Mucosa of gallbladder (tissue), 1 donor: ENCODE results near the gene OOEP. TPM values are rescaled to one million over a fixed set of nuclear protein-coding genes. Genes with fewer than 3 reads are reported as not detected.
"Not testable (repeated sequence)": the region's sequence is repeated elsewhere in the genome, so short reads cannot be mapped to it uniquely, and the experiment has no call there.

ENCODE experiments used
- DNase-seq: peaks from one replicate; pipeline ENCODE4 v3.0.0-alpha.2; 2020; ENCODE audit warnings: low spot score
- total RNA-seq: library from RNA; stranded (reverse); gene quantifications from one replicate; pipeline ENCODE4 v1.2.1, GENCODE V29; 2021
- donor health status: DM: no; HTN: no; CAD: no.

The OOEP gene
- total RNA-seq, result 0.58 TPM

DNA sequence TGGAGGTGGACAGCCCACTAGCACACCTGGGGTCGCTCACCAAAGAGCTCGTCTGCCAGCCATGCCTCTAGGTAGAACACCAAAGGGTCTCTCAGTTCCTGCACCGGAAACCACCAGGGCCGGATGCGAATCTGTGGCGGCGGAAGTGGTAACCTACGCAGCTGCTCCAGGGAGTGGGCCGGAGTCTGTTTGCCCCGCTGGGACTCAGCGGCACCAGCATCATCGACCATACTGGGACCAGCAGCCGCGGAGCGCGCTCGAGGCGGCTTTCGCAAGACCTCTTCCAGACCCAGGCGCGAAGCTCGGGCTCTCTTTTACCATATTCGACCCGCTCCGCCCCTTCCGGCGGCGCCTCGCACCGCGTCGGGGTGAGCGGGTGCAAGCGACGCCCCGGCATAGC, at the start of gene OOEP:
TSS of gene OOEP (minus strand) at position 335 of the 400 bp plus-strand sequence. CDS start at position 230, 105 bp downstream.
- no peak for DNase-seq

DNA sequence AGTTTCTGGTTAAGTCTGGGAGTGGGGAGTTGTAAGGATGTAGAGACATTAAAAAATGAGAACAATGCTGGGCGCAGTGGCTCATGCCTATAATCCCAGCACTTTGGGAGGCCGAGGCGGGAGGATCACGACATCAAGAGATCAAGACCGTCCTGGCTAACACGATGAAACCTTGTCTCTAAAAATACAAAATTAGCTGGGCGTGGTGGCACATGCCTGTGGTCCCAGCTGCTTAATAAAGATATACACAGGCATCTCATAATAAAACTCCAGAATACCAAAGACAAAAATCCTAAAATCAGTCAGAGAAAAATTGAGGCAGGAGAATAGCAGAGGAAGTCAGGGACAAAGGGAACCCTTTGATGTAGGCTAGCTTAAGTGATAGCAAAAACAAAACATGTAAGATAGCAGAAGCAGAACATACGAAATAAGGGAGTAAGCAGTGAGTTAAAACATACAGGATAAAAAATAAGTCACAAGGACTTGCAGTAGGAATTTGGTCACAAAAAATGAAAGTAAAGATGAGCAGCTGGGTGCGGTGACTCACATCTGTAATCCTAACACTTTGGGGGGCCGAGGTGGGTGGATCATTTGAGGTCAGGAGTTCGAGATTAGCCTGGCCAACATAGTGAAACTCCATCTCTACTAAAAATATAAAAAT, 48.5 kb upstream of the OOEP start:
- DNase-seq, result no peak

DNA sequence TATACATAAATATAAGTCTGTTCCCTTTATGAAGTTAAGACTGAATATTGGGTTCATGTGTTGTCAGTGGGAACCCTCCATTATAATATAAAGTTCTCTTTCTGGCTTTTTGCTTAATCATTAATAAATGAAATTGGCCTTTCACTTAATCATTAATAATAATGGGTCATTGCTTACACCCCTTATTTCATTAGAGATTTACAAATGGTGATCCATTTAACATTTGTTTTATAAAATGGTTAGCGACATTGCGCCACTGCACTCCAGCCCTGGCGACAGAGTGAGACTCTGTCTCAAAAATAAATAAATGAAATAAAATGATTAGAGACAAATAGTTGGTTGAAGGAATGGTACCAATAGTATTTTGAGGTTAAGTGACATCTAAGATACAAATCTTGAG, 43.4 kb upstream of the OOEP start:
- no peak for DNase-seq

DNA sequence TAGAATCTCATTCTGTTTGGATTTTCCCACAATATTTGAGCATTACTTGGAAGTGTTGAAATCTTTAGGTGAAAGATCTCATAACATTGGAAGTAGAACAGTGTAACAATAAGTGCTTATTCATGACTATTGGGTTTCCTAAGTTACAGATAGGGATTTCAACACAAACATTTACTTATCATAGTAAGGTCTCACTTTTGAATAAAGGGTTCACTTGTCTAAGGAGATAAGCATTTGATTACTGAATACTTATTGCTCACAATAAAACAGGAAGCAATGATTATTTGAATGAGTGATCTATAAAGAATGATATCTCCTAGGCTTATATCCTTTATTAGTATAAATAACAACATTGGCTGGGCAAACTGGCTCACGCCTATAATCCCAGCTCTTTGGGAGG, 39.7 kb upstream of the OOEP start:
- no peak for DNase-seq

DNA sequence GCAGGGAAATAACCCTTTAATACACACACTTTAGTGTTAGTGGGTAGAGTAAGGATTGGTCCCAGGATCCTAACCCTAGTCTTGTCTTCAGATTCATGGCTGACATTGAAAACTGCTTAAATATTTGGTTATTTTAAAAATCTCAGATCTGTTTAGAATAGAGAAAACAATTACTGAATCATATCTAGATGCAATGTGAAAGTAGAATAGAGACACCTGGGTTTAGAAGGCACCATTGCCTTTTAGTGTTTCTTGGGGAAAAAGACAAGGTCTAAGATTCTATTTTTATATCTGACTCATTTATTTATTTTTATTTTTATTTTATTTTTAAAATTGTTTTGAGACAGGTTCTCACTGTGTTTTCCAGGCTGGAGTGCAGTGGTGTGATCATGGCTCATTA, 31.0 kb upstream of the OOEP start:
- no peak for DNase-seq

DNA sequence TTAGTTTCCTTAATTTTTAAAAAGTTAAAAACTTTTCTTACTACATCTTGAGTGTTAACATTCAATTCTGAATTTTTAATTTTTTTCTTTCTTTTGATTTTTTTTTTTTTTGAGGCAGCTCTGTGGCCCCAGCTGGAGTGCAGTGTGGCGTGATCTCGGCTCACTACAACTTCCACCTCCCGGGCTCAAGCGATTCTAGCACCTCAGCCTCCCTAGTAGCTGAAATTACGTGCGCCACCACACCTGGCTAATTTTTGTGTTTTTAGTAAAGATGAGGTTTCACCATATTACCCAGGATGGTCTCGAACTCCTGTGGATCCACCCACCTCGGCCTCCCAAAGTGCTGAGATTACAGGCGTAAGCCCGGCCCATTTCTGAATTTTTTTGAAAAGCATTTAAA, 26.2 kb upstream of the OOEP start:
- DNase-seq, result no peak

DNA sequence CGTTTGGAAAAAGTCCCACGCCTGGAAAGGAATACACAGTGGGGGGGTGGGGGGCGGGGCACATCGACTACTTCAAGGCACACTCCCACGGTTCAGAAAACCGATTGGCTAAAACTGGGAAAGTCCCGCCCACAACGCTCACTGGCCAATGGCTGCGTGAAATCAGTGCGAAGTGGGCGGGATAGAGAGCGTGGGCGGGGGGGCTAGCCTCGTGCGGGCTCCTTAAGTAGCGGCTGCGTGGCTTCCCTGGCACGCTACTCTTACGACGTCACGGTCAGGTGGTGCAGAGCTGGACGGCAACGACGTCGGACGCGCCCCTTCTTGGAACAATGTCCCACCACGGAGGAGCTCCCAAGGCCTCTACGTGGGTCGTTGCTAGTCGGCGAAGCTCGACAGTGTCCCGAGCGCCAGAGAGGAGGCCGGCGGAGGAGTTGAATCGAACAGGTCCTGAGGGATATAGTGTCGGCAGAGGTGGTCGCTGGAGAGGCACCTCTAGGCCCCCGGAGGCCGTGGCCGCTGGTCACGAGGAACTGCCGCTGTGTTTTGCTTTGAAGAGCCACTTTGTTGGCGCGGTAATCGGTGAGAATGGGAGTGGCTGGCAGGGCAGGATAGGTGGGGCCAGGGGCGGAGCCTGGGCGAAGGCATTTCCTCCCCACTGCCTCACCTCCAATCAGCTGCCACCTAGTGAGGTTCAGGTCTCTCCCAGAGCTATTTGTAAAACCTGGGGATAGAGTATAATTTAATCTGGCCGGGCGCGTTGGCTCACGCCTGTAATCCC, 25.1 kb upstream of the OOEP start, which contains the start of gene DDX43:
TSS of gene DDX43 (plus strand) at position 252 of the 778 bp plus-strand sequence. CDS start at position 330, 78 bp downstream.
- DNase-seq, result peak; percentile 49

DNA sequence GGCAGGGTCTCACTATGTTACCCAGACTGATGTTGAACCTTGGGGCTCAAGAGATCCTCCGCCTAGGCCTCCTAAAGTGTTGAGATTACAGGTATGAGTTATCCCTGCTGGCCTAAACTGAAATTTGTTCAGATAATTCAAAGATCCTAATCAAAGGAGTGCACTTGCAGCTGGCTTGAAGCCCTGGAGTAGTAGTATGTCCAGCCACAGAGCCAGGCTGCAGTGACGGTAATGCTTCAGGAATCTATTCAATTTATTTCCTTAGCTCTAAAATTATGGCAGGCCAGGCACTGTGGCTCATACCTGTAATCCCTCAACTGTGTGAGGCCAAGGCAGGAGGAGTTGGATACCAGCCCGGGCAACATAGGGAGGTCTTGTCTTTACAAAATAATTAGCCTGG, 23.6 kb upstream of the OOEP start:
- no peak for DNase-seq

DNA sequence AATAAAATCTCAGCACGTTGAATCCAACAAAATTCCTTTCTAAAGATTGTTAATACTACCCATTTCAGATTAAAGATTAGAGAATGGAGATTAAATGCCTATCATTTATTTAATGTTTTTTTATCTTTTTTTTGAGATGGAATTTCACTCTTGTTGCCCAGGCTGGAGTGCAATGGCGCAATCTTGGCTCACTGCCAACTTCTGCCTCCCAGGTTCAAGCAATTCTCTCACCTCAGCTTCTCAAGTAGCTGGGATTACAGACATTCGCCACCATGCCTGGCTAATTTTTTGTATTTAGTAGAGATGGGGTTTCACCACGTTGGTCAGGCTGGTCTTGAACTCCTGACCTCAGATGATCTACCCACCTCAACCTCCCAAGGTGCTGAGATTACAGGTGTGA, 22.5 kb upstream of the OOEP start:
- not testable (repeated sequence) for DNase-seq

DNA sequence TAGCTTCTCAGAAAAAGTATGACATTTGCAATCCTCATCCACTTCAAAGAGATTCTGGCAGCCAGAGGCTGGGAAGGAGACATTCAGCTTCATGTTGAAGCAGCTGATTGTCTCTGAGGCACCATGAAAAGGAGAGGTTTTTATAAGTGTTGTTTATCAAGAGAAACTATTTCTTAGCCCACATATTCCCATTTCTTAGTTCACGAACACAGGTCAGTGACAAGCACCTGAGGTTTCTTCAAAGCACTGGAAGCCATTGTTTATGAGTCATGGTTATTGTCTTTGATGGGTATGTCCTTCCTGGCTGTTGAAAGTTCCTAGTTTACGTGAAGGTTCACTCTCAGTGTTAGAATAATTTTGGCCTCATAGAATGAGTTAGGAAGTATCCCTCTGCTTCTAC, 22.0 kb upstream of the OOEP start:
- no peak for DNase-seq

DNA sequence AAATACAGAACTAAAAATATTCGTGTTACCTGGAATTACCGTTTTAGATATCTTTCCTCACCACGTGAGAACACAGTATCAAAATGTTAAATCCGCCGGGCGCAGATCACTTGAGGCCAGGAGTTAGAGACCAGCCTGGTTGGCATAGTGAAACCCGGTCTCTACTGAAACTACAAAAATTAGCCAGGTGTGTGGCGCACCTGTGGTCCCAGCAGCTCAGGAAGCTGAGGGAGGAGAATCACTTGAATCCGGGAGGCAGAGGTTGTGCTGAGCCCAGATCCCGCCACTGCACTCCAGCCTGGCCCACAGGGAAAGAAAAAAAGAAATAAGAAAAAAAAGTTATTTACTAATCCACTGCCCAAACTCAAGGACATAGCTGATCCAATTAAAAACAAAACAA, 20.2 kb upstream of the OOEP start:
- no peak for DNase-seq

DNA sequence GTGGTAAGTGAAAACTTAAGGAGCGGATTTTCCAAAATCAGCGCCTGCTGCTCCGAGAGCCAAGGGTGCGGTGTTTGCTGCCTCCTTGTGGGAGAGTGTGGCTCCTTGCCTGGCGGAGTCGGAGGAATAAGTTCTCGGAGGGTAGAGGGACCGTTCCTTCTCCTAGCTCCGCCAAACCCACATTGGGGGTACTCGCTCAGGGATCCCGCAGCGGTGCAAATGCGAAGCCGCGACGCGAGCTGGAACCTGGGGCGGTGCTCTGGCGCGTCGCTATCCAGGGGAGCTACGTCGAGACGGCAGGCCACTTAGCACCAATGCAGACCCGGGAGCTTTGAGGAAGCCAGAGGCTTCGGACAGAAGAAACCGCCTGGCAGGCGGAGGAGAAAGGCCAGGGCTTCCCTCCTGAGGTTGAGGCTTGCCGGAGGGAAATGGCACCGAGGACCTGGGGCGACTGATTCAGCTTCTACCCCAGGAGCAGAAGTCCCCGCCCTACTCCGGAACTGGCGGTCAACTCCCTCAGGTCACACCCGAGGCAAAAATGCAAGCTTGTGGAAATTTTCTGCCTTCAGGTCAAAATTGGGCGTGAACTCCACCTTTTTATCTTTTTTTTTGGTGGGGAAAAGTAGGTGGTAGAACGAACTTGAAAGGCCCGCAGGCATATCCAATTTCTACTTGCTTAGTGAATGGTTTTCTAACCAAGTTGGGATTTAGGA, 19.3 kb upstream of the OOEP start:
- peak; percentile 16 for DNase-seq

DNA sequence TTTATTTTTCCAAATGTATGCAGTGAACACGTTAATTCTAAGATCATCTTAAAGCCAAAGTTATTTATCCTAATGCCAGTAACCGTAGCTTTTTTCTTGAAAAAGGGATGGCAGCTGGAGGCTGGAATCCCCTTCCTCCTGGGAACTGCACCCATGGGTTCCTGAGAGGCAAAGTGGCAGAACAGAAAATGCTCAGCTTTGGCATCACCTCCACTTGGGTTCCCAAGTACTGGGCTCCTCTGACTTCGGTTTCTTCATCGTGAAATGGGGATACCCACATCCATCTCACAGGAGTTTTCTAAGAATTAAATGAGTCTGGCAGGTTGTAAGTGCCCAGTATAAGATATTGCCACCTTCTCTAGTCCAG, 18.7 kb upstream of the OOEP start:
- DNase-seq, result no peak

DNA sequence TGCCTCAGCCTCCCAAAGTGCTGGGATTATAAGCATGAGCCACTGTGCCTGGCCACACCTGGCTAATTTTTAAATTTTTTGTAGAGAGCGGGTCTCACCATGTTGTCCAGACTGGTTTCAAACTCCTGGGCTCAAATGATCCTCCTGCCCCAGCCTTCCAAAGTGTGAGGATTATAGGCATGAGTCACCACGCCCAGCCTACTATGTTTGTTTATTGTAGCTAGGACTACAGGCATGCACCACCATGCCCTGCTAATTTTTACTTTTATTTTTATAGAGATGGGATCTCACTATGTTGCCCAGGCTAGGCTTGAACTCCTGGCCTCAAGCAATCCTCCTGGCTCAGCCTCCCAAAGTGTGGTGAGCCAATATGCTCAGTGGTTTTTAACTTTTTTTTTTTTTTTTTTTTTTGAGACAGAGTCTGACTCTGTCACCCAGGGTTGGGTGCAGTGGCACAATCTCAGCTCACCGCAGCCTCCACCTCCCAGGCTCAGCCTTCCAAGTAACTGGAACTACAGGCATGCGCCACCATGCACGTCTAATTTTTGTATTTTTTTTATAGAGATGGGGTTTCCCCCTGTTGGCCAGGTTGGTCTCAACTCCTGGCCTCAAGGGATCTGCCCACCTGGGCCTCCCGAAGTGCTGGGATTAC, 12.9 kb upstream of the OOEP start:
- DNase-seq, result no peak

DNA sequence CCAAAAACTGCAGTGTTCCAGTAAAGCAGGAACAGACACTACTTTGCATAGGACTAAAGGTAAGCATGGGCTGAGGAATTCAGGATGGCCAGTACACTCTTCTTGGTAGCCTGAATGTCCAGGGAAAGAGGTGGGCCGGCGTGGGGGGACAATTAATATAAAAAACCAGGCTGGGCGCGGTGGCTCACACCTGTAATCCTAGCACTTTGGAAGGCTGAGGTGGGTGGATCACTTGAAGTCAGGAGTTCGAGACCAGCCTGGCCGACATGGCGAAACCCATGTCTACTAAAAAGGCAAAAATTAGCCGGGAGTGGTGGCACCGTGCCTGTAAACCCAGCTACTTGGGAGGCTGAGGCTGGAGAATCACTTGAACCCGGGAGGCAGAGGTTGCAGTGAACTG, 11.8 kb upstream of the OOEP start:
- not testable (repeated sequence) for DNase-seq

DNA sequence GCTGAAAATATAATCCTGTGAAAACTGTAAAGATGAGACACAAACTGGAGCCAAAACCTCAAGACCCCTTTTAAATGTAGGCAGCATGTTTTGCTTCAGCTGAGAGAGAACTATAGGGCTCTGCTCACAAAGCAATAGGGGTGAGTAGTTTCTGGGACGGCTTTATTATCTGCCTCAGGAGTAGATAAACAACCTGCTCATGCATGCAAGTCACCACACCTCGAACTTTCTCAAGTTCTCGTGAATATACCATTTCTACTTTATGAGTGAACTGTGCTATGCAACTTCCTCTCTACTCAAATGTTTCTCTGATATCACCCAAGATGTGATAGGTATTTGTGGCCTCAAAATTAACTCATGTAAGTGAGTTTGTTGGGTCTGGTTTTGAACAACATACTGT, 7.5 kb upstream of the OOEP start:
- no peak for DNase-seq

DNA sequence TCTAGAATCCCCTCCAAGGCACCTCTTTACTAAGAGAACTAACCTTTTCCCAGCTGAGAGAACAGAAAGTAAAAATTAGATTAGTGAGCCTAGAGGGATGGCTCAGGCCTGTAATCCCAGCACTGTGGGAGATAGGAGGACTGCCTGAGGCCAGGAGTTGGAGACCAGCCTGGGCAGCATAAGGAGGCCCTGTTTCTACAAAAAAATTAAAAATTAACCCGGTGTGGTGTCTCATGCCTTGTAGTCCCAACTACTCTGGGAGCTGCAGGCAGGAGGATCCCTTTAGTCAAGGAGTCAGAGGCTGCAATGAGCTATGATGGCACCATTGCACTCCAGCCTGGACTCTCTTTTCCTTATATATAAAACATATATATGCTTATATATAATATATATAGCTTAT, 5.5 kb upstream of the OOEP start:
- no peak for DNase-seq

DNA sequence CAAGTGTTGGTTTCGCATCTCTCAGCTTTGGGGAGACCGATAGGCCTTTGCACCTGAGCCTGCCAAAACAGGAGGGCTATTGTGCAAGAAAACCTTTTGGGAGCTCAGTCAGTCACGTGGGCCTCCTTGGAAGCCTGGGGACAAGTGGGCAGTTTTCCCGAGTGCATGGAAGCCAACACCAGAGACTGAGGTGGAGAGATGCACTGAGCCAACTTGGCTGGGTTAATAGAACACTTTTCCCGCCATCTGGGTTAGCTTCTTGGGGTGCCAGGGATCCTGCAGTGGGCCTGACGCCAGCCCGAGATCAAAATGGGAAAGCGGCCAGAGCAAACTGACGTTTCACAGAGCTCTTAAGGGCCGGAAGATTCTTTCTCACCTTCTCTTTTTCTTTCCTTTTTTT, 2.8 kb upstream of the OOEP start:
- DNase-seq, result no peak

DNA sequence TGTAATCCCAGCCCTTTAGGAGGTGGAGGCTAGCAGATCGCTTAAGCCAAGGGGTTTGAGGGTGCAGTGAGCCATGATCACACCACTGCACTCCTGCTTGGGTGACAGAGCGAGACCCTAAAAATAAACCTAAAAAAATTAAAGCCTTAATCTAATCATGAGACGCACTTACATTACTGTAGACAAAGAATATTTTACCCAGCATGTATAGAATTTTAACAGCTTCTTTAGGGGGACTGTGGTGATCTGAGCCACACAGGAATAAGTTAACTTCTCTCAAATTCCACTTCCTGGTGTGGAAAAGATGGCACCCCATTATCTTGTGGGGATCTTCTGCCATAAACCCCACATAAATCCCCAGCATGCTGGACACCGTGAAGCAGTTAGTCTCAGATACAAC, 2.3 kb upstream of the OOEP start:
- DNase-seq, result no peak

DNA sequence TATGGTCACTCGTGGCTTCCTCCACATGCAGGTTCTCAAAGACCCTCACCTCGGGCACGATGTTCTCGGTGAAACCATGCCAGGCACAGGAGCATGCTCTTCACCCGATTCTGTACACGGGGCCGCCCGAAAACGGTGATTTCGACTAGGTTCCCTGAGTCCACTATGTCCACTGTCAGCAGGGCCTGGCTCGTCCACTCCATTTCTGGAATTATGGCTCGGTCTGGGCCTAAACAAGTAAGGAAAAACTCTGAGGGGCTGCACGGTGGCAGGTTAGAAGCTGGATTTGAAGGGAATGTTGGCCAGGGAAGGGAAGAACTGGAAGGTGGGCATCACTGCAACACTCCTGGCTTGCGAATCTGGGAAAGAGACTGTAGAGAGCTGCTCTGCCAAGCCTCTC, 540 bp downstream of the OOEP start:
- DNase-seq, result no peak

DNA sequence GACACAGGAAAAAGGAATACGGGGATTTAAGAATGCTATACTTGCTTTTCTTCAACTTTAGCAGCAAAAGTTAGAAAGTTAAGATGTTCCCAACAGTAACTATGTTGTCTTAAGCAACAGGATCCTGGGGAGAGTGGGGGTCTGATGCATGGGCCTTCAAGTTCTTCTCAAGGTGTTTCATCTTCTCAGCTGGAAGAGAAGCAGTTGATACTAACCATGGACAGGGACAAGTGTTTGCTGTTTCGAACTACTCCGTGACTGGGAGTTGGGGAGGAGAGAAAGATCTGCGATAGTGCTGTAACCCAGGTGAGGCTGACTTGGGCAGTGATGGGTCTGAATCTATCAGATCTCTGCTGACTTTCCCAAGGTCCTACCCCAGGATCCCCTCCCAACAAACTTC, 1.0 kb downstream of the OOEP start:
- DNase-seq, result no peak

DNA sequence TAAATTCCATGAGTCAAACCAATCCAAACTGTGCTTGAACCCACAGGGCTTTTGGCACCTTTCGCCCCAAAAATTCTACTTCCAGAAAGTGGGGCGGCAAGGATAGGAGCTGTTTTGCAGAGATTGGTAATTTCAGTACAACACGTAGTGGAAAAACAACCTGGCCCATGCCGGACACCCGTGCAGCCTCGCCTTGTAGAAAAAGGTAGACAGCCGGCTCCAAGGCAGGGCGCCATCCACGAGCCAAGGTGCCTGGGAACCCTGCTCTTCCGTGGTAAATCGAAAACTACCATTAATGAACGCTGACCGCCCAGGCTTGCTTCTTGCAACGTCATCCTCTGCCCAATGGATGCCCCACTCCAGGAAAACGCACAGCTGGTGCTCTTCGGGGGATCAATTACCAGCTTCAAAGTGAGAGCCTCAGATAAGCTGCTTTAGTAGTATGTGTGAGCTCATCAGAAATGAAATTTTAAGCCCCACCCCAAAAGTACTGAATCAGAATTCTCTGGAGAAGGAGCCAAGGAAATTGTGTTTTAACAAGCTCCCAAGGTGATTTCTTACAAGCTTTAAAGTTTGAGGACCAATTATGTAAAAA, 1.8 kb downstream of the OOEP start:
- DNase-seq, result no peak
